Activated CD4-positive, alpha-beta T cell treated with anti-CD3 and anti-CD28 coated beads for 4 hours (primary cell): ENCODE results near the gene TSPAN31.

Experiments used
- DNase-seq, 2 donors: peaks; one replicate each; pipeline ENCODE4 v3.0.0-alpha.2; 2020

Gene TSPAN31

GRCh38 chr12:57797933-57798332 is 53.1 kb downstream of the TSPAN31 start:
- no peak for DNase-seq
